Prostate gland (tissue), 2 donors: Measurements from ENCODE around the gene STARD8.

Source experiments
- CTCF ChIP-seq, 4 experiments: fragments of 200-600 bp in 2 of 4; fragments of 450-650 bp in 2 of 4; sonication (generic) in 2 of 4; IDR thresholded peaks; 1 replicate in 3 of 4; 2 replicates in 1 of 4; pipeline ENCODE4 v1.5.1; 2016 to 2019; ENCODE audit warnings: antibody characterized with exemption in 4 of 4, mild to moderate bottlenecking in 2 of 4, moderate library complexity in 2 of 4
- POLR2A ChIP-seq: fragments of 450-650 bp; IDR thresholded peaks from one replicate; pipeline ENCODE4 v1.6.1; 2016; ENCODE audit warnings: antibody characterized with exemption, mild to moderate bottlenecking

GRCh38 chrX:68598841-68599240 is 48.6 kb upstream of the STARD8 start:
- no peak for TF ChIP-seq POLR2A
- no peak for TF ChIP-seq CTCF (IDR thresholded peaks at IDR 0.05)
